ENCODE data around the gene WDR75.
A peak's percentile ranks its signal among the peaks of the same experiment; 100 is the strongest.

Gene WDR75

DNA sequence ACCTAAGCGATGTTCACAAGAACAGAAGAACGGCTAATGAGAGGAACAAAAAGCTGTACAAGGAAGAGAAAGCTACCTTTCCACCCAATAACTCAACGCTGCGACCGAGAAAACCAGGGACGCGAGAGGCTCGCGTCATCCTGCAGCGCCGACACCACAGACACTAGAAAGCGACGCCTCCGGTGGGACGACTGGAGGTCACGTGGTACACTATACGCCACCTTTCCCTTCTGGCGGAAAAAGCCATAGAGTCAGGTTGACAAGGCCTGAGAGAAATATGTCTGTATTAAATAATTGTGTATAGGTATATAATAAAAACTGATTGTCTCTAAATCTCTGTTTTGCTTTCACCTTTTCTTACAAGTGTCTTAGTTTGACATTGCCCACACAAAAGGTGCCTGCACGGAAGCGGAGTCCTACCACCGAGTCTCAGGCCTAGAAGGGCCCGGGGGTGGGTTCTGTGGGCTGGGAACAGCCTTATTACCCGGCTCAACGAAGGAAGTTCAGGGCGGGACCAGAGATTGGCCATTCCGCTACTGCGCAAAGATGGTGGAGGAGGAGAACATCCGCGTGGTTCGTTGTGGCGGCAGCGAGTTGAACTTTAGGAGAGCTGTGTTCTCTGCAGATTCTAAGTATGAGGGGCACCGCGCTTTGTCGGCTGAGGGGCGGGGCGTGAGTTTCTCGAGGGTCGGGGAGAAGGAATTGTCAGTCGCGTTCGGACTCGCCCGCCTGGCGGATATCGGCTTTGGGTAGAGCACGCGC is at the start of gene WDR75:
Gene WDR75 (plus strand): TSS at position 528 of the 762 bp plus-strand sequence. CDS start 19 bp downstream, at position 547.
- no peak for TF ChIP-seq CTCF (conservative IDR thresholded peaks at IDR 0.05; ENCODE audit: low read depth, low read length)
- no peaks in the 10 kb centered on the region; the same call in 1 of the 2 replicates for H3K36me3 ChIP-seq (ENCODE audit: insufficient read depth)
- H3K27ac ChIP-seq = peak within 1 kb of the TSS; percentile 75

GRCh38 chr2:189393440-189394111 is 47.7 kb upstream of the WDR75 start:
- no peak overlapping the region for H3K4me3 ChIP-seq (IDR thresholded peaks at IDR 0.05; ENCODE audit: insufficient read depth, low read depth, low read length)
- H4K20me1 ChIP-seq (ENCODE audit: insufficient read depth) = no peaks in the 10 kb centered on the region
- no peak overlapping the region for H3K27ac ChIP-seq
- H3K36me3 ChIP-seq (ENCODE audit: insufficient read depth) = no peaks in the 10 kb centered on the region
- no peaks in the 10 kb centered on the region for H3K4me1 ChIP-seq (ENCODE audit: low read depth, poor library complexity, severe bottlenecking)
- no peak overlapping the region for H2AFZ ChIP-seq (ENCODE audit: low read depth)
- no peak for TF ChIP-seq CTCF (conservative IDR thresholded peaks at IDR 0.05; ENCODE audit: low read depth, low read length)
- no peaks in the 10 kb centered on the region for H3K79me2 ChIP-seq (ENCODE audit: insufficient read depth, low read depth)
- no peak overlapping the region for H3K9ac ChIP-seq
- H3K27me3 ChIP-seq (ENCODE audit: insufficient read depth, low read depth) = no peaks in the 10 kb centered on the region
- H3K4me2 ChIP-seq = no peak overlapping the region

More for the DNA sequence above, at the start of gene WDR75:
- peaks cover 48% of the 10 kb centered on the region for H3K79me2 ChIP-seq (ENCODE audit: insufficient read depth, low read depth)
- no peaks in the 10 kb centered on the region for H3K27me3 ChIP-seq (ENCODE audit: insufficient read depth, low read depth)
- H3K4me3 ChIP-seq (IDR thresholded peaks at IDR 0.05; ENCODE audit: insufficient read depth, low read depth, low read length) = peak within 1 kb of the TSS; percentile 80
- H4K20me1 ChIP-seq (ENCODE audit: insufficient read depth) = peaks cover 26% of the 10 kb centered on the region; the same call in 1 of the 2 replicates
- H3K9ac ChIP-seq = peak within 1 kb of the TSS; percentile 90
- H3K4me1 ChIP-seq (ENCODE audit: low read depth, poor library complexity, severe bottlenecking) = peaks cover 43% of the 10 kb centered on the region
- peak within 1 kb of the TSS; percentile 89 for H2AFZ ChIP-seq (ENCODE audit: low read depth)
- peak within 1 kb of the TSS; percentile 89 for H3K4me2 ChIP-seq

DNA sequence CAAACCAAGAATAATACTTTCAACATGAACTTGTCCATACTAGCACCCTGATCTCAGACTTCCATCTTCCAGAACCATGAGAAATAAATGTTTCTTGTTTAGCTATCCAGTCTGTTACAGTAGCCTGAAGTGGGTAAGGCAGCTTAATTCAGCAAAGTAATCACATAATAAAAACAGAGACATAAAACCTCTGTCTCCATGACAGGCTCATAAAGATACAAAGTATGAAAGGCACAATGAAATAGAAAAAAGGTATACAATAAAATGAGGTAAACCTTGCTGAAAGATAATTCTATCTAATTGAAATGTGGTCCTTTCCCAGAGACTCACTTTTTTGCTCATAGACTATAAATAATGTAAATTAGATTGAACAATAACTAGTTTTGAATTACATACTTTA is 46.7 kb upstream of the WDR75 start:
- H4K20me1 ChIP-seq (ENCODE audit: insufficient read depth) = no peaks in the 10 kb centered on the region
- no peak for TF ChIP-seq CTCF (conservative IDR thresholded peaks at IDR 0.05; ENCODE audit: low read depth, low read length)
- H3K79me2 ChIP-seq (ENCODE audit: insufficient read depth, low read depth) = no peaks in the 10 kb centered on the region
- no peaks in the 10 kb centered on the region for H3K4me1 ChIP-seq (ENCODE audit: low read depth, poor library complexity, severe bottlenecking)
- H3K27ac ChIP-seq = no peak overlapping the region
- no peak overlapping the region for H3K4me2 ChIP-seq
- no peak overlapping the region for H3K9ac ChIP-seq
- no peak overlapping the region for H2AFZ ChIP-seq (ENCODE audit: low read depth)
- H3K27me3 ChIP-seq (ENCODE audit: insufficient read depth, low read depth) = no peaks in the 10 kb centered on the region
- H3K36me3 ChIP-seq (ENCODE audit: insufficient read depth) = no peaks in the 10 kb centered on the region
- H3K4me3 ChIP-seq (IDR thresholded peaks at IDR 0.05; ENCODE audit: insufficient read depth, low read depth, low read length) = no peak overlapping the region

- TF ChIP-seq CTCF (conservative IDR thresholded peaks at IDR 0.05; ENCODE audit: low read depth, low read length) = no peak
- Histone ChIP-seq H3K27ac (no peak overlapping the region), H3K4me2 (no peak overlapping the region), H2AFZ (ENCODE audit: low read depth) (no peak overlapping the region), H3K4me1 (ENCODE audit: low read depth, poor library complexity, severe bottlenecking) (no peaks in the 10 kb centered on the region), H4K20me1 (ENCODE audit: insufficient read depth) (no peaks in the 10 kb centered on the region), H3K36me3 (ENCODE audit: insufficient read depth) (no peaks in the 10 kb centered on the region), H3K27me3 (ENCODE audit: insufficient read depth, low read depth) (no peaks in the 10 kb centered on the region), H3K4me3 (IDR thresholded peaks at IDR 0.05; ENCODE audit: insufficient read depth, low read depth, low read length) (no peak overlapping the region), H3K79me2 (ENCODE audit: insufficient read depth, low read depth) (no peaks in the 10 kb centered on the region), H3K9ac (no peak overlapping the region)
Observed at GRCh38 chr2:189402932-189403331, 38.3 kb upstream of the WDR75 start.
